HG03025 (cell line): Measurements from ENCODE around the gene FBXL2.
"Not testable (repeated sequence)": the region's sequence is repeated elsewhere in the genome, so short reads cannot be mapped to it uniquely, and the experiment has no call there.

ENCODE experiments used
- ATAC-seq: cut with Tn5 transposase; IDR thresholded peaks from one replicate; pipeline ENCODE4 v1.9.1; 2021; ENCODE audit warnings: mild to moderate bottlenecking, moderate library complexity; ENCODE audit not compliant: unreplicated experiment, low FRiP score

The FBXL2 gene

DNA sequence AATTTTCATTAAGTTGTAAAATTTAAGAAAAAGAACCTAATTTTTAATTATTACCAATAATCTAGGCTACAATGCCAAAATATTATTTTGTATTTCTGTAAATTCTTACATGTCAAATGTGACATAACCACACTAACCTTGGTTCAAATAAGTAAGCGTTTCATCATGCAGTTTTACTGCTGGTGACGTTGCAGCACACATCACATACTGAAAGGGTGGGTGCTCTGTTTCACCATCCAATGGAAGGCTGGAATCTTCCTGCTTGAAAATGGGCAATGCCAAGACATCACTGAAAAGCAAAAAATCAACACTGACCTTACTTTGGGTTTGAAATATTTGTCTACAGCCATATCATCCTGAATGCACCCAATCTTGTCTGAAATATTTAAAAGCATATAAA, 148.2 kb downstream of the FBXL2 start:
- no peak for ATAC-seq

DNA sequence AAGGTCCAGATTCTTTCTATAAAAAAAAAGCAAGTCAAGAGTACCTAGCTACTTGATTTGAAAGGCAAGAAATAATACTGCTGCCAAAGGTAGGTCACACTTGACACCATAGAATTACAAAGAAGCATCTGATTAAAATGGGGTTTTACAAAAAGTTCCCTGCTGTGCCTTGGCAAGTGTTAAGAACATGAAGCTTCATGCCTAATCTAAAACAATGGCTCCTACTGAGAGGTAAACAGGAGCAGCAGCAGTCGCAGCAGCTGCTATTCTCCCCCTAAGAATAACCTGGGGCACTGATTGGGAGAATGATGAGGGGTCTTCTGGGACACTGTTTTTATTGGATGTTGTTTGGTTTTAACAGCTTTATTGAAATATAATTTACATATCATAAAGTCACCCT, 148.8 kb downstream of the FBXL2 start:
- no peak for ATAC-seq

DNA sequence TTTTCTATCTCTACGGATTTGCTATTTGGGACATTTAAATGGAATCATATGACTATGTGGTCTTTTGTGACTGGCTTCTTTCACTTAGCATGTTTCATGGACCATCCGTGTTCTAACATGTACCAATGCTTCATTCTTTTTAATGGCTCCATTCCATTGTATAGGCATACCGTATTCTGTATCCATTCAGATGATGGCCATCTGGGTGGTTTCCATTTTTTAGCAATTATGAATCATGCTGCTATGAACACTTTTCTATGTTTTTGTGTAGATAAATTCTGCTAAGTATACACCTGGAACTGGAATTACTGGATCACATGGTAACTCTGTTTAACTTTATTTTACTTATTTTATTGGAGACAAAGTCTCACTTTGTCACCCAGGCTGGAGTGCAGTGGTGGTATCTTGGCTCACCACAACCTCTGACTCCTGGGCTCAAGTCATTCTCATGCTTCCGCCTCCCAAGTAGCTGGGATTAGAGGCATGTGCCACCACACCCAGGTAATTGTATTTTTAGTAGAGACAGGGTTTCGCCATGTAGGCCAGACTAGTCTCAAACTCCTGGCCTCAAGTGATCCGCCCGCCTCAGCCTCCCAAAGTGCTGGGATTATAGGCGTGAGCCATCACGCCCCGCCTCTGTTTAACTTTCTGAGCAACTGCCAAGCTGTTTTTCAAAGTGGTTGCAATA, 149.5 kb downstream of the FBXL2 start:
- ATAC-seq = no peak

DNA sequence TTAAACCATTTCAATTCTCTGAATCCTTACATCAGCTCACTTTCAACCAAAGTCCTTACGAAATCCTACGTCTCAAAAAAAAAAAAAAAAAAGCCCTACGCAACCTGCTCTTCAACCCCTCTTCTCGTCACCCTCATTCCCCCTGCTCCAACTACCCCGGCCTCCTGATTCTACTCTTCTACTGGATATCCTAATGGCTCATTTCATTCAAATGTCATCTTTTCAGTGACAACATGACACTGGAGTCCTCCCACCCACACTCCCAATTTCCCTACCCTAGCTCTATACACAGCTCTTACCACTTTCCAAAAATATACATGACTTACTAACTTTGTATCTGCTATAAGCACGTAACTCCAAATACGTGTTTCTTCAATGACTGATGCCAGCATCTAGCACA, 151.5 kb downstream of the FBXL2 start:
- ATAC-seq = no peak

DNA sequence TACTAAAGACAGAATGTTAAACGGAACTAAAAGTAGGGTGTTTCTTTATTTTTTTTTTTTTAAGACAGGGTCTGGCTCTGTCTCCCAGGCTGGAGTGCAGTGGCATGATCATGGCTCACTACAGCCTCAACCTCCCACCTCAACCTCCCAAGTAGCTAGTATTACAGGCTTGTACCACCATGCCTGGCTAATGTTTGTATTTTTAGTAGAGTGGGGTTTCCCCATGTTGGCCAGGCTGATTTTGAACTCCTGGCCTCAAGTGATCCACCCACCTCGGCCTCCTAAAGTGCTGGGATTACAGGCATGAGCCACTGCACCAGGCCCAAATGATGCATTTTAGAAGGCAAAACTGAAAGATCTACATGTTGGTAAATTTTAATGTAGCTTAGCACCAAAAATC, 152.1 kb downstream of the FBXL2 start:
- ATAC-seq = not testable (repeated sequence)

DNA sequence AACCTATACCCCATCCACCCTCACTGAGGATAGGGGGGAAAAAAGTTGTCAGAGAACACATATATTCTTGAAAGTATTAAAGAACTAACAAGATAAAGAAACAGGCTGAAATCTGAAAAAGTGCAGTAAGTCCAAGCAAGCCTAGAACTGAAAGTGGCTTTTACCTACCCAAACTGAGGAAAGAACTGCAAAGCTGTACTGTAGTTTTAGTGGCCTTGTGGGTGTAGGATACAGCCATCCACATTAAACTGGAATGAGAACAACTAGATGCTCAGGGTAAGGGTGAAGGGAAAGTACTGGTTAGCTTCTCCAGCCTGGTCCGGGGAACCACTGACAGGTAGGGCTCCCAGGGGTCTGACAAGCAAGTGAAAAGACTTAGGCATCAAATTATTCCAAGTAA, 152.8 kb downstream of the FBXL2 start:
- no peak for ATAC-seq

DNA sequence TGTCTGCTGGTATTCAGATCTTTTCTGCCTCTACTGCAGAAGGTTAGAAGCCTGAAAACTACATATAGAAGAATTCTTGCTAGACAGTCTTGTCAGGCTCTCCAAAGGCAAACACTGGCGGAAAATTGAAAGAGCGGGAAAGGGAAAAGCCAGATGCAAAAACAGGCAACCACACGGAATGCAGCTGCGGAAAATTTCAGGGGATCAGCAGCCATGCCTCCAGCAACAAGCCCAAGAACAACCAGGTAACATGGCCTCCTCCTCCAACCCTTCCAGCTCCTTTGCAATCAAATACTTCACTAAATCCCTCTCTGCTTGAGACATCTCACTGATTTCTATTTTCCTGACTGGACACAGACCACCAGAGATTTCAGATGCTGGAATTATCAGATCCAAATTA, 153.3 kb downstream of the FBXL2 start:
- ATAC-seq = no peak

DNA sequence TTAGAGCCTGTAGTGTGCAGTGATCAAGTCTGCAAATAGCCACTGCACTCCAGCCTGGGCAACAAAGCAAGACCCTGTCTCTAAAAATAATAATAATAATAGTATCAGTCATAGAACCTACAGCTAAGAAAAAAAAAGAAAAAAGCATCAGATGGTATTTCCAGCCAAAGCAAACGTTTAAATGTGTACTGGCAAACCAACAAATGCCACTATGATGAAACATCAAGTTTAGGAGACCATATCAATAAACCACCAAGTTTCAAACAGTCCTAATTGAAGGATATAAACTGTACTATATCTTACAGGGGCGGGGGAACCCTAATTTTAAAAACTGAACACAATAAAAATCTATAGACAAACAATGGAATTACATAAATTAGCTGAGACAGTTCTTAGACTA, 156.6 kb downstream of the FBXL2 start:
- ATAC-seq = no peak
